Measurements from ENCODE around the gene RUFY1. TPM values are rescaled to one million over a fixed set of nuclear protein-coding genes. Genes with fewer than 3 reads are reported as not detected.

RUFY1 gene
- total and polyA plus RNA-seq, 12 donors, result 17.0 to 38.3 (median 21.4) TPM

DNA sequence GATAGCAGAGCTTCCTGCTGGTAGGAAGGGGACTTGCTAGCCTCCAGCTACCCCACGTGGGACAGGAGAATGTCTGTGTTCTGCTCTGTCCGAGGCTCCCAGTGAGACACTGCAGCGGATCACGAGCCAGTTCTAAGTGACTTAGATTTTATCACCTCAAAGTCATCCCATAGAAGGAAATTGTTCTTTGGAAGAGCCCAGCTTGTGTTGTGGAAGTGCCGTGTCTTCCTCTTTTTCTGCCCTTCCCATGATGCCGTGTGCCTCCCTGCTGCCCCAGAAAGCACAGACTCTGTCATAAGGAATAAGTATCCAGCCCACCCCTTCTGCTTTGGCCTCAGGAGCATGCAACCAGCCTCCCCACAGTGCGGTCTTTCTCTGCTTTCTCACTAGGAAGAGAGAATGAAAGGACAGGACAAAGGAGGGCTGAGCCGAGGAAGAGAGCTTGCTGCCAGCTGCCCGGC, 35.6 kb downstream of the RUFY1 start:
- no peaks in the 10 kb centered on the region for H3K27me3 ChIP-seq
- intact Hi-C loops (cut with DNase I), result no loop called here
- H3K27ac ChIP-seq, result peak overlapping the region in 1 of 10 donors; percentile 42
- peaks cover 0 to 99% (median 32%) of the 10 kb centered on the region in 9 donors for H3K36me3 ChIP-seq
- no peak for TF ChIP-seq CTCF (IDR thresholded peaks at IDR 0.05)
- H3K4me3 ChIP-seq, result no peak overlapping the region
- no peak for DNase-seq
- H3K4me1 ChIP-seq, result no peaks in the 10 kb centered on the region
- ATAC-seq, result no peak
- no peaks in the 10 kb centered on the region for H3K9me3 ChIP-seq
- WGBS, 2 donors, result 80 to 83% methylated on average over 9 of the region's 9 CpGs

DNA sequence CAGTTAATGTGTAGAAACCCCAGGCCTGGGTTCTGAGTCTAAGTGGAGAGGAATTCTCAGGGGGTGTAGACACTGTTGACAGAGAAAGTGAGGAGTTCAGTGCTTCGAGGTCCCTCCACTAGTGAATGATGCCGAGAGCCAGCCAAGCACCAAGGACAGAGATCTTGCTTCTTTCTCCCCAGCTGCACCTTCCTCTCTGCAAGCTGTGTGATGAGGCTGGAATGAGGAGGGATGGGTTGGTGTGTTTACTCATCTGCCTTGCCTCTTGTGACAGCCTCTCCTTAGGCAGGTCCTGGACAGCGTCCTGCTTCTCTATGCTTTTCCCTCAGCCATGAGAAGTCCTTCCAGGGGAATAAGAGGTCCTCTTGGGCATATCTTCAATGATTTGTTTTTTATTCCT, 37.8 kb downstream of the RUFY1 start:
- ATAC-seq (no peak), DNase-seq (no peak)
- no peak for TF ChIP-seq CTCF (IDR thresholded peaks at IDR 0.05)
- H3K4me1 ChIP-seq, result no peaks in the 10 kb centered on the region
- intact Hi-C loops (cut with DNase I), result no loop called here
- no peaks in the 10 kb centered on the region for H3K9me3 ChIP-seq
- 72 to 90% methylated on average over 3 of the region's 3 CpGs for WGBS, 2 donors
- H3K27ac ChIP-seq, result no peak overlapping the region
- H3K27me3 ChIP-seq, result no peaks in the 10 kb centered on the region
- H3K4me3 ChIP-seq, result no peak overlapping the region
- peaks cover 4 to 99% (median 43%) of the 10 kb centered on the region in 9 donors for H3K36me3 ChIP-seq

DNA sequence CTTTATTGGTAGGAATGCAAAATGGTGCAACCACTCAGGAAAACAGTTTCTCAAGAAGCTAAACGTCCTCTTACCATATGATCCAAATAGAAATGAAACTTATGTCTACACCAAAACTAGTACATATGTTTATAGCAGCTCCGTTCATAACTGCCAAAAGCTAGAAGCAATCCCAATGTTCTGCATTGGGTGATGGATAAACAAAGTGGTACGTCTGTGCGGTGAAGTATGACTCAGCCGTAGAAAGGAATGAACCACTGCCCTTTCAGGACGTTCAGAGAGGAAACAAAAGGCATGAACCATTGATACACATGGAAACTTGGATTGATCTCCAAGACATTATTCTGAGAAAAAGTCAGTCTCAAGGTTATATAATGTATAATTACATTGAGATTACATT, 45.6 kb downstream of the RUFY1 start:
- H3K4me1 ChIP-seq, result peaks cover 0 to 12% (median 0%) of the 10 kb centered on the region in 9 donors
- no peak overlapping the region for H3K4me3 ChIP-seq
- WGBS, 2 donors, result 85% methylated on average over 6 of the region's 6 CpGs
- H3K27me3 ChIP-seq, result no peaks in the 10 kb centered on the region
- DNase-seq (no peak), ATAC-seq (no peak)
- peaks cover 12 to 100% (median 81%) of the 10 kb centered on the region in 9 donors for H3K36me3 ChIP-seq
- no peak overlapping the region for H3K27ac ChIP-seq
- no peak for TF ChIP-seq CTCF (IDR thresholded peaks at IDR 0.05)
- no peaks in the 10 kb centered on the region for H3K9me3 ChIP-seq
- intact Hi-C loops (cut with DNase I), result no loop called here

DNA sequence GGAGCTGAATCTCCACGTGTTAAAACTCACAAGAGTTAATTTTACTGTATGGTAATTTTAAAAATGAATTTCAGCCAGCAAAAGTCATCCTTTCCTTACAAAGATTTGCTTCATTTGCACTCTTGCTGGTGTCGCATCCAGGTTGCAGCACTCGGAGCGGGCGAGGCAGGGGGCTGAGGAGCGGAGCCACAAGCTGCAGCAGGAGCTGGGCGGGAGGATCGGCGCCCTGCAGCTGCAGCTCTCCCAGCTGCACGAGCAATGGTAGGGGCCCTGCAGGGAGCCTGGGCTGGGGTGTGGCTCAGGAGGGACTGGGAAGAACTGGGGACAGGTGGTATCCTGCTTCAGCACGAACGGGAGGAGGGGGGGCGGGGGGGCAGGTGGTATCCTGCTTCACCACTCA, 46.1 kb downstream of the RUFY1 start:
- TF ChIP-seq CTCF (IDR thresholded peaks at IDR 0.05), result no peak
- Histone ChIP-seq H3K27me3 (no peaks in the 10 kb centered on the region), H3K4me1 (peaks cover 0 to 12% (median 0%) of the 10 kb centered on the region in 9 donors), H3K27ac (no peak overlapping the region), H3K9me3 (no peaks in the 10 kb centered on the region), H3K4me3 (no peak overlapping the region), H3K36me3 (peaks cover 12 to 100% (median 85%) of the 10 kb centered on the region in 9 donors)
- ATAC-seq, result no peak
- intact Hi-C loops (cut with DNase I), result no loop called here
- DNase-seq, result no peak
- 87 to 89% methylated on average over 13 of the region's 13 CpGs for WGBS, 2 donors
